Hypothalamus (tissue), 51 donors: ENCODE data around the gene UGT2B17.

Source experiments
- DNase-seq, 51 donors: peaks; one replicate each; lab custom pipeline; 2025; lab: John Stamatoyannopoulos, UW

The UGT2B17 gene

GRCh38 chr4:68490826-68491457 is 85.2 kb downstream of the UGT2B17 start:
- DNase-seq: peak in 2 of 51 donors; percentile 2 to 28

GRCh38 chr4:68489338-68489737 is 86.8 kb downstream of the UGT2B17 start:
- no peak for DNase-seq
